PC-3 (cell line): ENCODE measurements around the gene MRPL20. TPM values are rescaled to one million over a fixed set of nuclear protein-coding genes. Genes with fewer than 3 reads are reported as not detected.

Source experiments
- ATAC-seq: fragments of 200-7000 bp; cut with Tn5 transposase; 2 replicates; pipeline ENCODE4 v1.9.1; 2020; ENCODE audit warnings: mild to moderate bottlenecking, moderate library complexity
- BruUV-seq: library from RNA; stranded (reverse); fragments of 400-500 nt; replicated peaks from 2 replicates; lab custom pipeline; 2021; lab: Mats Ljungman, UMichigan
- CTCF ChIA-PET: fragments of 300-600 bp; sonication (Branson Sonifier 250); formaldehyde crosslinking; loops from one replicate; lab custom pipeline; 2022; ENCODE audit warnings: antibody characterized with exemption; lab: Charles Lee
- POLR2A ChIA-PET: fragments of 300-600 bp; sonication (Branson Sonifier 250); formaldehyde crosslinking; loops from one replicate; lab custom pipeline; 2022; ENCODE audit warnings: antibody characterized with exemption; ENCODE audit not compliant: unreplicated experiment; lab: Charles Lee
- DNase-seq: peaks from one replicate; pipeline ENCODE4 v3.0.0-alpha.2; 2015
- H2AFZ ChIP-seq: fragments of 300-600 bp; sonication (generic); 2 replicates; pipeline ENCODE4 v1.6.0; 2016; ENCODE audit warnings: antibody characterized with exemption, low read length
- H3F3A ChIP-seq: fragments of 300-600 bp; sonication (generic); one replicate; pipeline ENCODE4 v1.6.0; 2017; ENCODE audit warnings: antibody characterized with exemption, low read length, control low read depth, mild to moderate bottlenecking; ENCODE audit not compliant: unreplicated experiment
- H3K27ac ChIP-seq: fragments of 300-600 bp; sonication (generic); 2 replicates; pipeline ENCODE4 v1.5.1; 2016; ENCODE audit warnings: mild to moderate bottlenecking, low read length
- H3K27me3 ChIP-seq: fragments of 300-600 bp; sonication (generic); 2 replicates; pipeline ENCODE4 v1.6.1; 2016; ENCODE audit warnings: low read length, mixed read lengths
- H3K36me3 ChIP-seq: fragments of 300-600 bp; sonication (generic); 2 replicates; pipeline ENCODE4 v1.6.1; 2016; ENCODE audit warnings: low read depth, mixed run types, low read length, mixed read lengths
- H3K4me1 ChIP-seq: fragments of 300-600 bp; sonication (generic); 2 replicates; pipeline ENCODE4 v1.5.1; 2016; ENCODE audit warnings: low read length; ENCODE audit not compliant: insufficient read depth
- H3K4me2 ChIP-seq: fragments of 300-600 bp; sonication (generic); 2 replicates; pipeline ENCODE4 v1.6.0; 2016; ENCODE audit warnings: low read length
- H3K4me3 ChIP-seq: fragments of 300-600 bp; sonication (generic); 2 replicates; pipeline ENCODE4 v1.5.1; 2016; ENCODE audit warnings: mild to moderate bottlenecking, low read length, mixed read lengths
- H3K79me2 ChIP-seq: fragments of 300-600 bp; sonication (generic); 2 replicates; pipeline ENCODE4 v1.6.1; 2017; ENCODE audit warnings: low read length, mixed read lengths
- H3K9ac ChIP-seq: fragments of 300-600 bp; sonication (generic); 2 replicates; pipeline ENCODE4 v1.6.0; 2016; ENCODE audit warnings: mild to moderate bottlenecking, low read length
- H3K9me2 ChIP-seq: fragments of 300-600 bp; sonication (generic); replicated peaks from 2 replicates; pipeline ENCODE4 v1.6.1; 2016; ENCODE audit warnings: mixed run types, low read length, mixed read lengths
- H3K9me3 ChIP-seq: fragments of 300-600 bp; sonication (generic); 2 replicates; pipeline ENCODE4 v1.6.1; 2016; ENCODE audit warnings: low read length, mixed read lengths
- H4K20me1 ChIP-seq: fragments of 300-600 bp; sonication (generic); 2 replicates; pipeline ENCODE4 v1.6.1; 2016; ENCODE audit warnings: low read length, mixed read lengths
- EZH2 ChIP-seq: fragments of 300-600 bp; sonication (generic); IDR thresholded peaks from one replicate; pipeline ENCODE4 v1.6.1; 2017; ENCODE audit warnings: antibody characterized with exemption, mild to moderate bottlenecking, low read length; ENCODE audit not compliant: unreplicated experiment
- EZH2phosphoT487 ChIP-seq: fragments of 300-600 bp; sonication (generic); IDR thresholded peaks from 2 replicates; pipeline ENCODE4 v1.6.1; 2018; ENCODE audit warnings: mild to moderate bottlenecking, antibody characterized with exemption, low read length, borderline replicate concordance
- intact Hi-C: fragments of 100-400 bp; cut with micrococcal nuclease; formaldehyde crosslinking; loops from 2 replicates; pipeline ENCODE4 v1.9.0; 2023
- total RNA-seq: library from RNA; depleted of rRNA; stranded (reverse); fragments of >200 nt; gene quantifications from 2 replicates; pipeline ENCODE4 v1.2.3, GENCODE V29; 2014
- TF ChIP-seq, protein P1 (sequence below): fragments of 300-600 bp; sonication (generic); conservative IDR thresholded peaks from 2 replicates; pipeline ENCODE4 v1.5.1; 2017; ENCODE audit warnings: antibody characterized with exemption, low read depth, mild to moderate bottlenecking, low read length

MRPL20 gene
- total RNA-seq, 1 experiment from 2014 or later: 506 TPM

DNA sequence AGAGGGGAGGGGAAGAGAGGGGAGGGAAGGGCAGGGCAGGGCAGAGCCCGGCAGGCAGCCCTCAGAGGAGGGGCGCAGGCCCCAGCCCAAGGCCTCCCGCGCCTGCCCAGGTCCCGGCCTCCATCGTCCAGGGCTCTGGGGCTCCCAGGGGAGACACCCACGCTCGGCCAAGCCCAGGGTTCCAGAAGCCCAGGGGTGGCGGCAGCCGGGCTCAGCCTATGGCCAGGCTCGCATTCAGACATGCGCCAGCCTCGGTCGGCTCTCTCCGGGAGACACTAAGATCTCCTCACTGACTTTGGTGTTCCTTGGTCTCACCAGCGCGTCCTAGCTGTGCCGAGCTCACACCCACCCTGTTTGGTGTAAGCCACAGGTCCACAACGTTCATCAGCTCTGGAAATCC is 21.1 kb upstream of the MRPL20 start:
- no TSS peak for BruUV-seq
- CTCF ChIA-PET: no interaction called here

DNA sequence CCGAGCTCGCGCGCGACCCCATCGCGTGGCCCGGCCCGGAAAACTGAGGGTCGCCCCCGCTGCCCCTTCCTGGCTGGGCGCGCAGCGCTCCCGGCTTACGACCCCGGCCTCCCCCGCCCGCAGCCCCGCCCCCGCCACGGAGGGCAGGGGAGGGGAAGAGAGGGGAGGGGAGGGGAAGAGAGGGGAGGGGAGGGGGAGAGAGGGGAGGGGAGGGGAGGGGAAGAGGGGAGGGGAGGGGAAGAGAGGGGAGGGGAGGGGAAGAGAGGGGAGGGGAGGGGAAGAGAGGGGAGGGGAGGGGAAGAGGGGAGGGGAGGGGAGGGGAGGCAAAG is 20.7 kb upstream of the MRPL20 start:
- peak overlapping the region; percentile 43; the same call in 1 of the 2 replicates for H3K4me2 ChIP-seq
- peaks cover 4% of the 10 kb centered on the region for H3F3A ChIP-seq
- intact Hi-C loops: no loop called here
- no peak overlapping the region for H3K4me3 ChIP-seq
- DNase-seq (no peak), ATAC-seq (no peak)
- TF ChIP-seq, protein P1, sequence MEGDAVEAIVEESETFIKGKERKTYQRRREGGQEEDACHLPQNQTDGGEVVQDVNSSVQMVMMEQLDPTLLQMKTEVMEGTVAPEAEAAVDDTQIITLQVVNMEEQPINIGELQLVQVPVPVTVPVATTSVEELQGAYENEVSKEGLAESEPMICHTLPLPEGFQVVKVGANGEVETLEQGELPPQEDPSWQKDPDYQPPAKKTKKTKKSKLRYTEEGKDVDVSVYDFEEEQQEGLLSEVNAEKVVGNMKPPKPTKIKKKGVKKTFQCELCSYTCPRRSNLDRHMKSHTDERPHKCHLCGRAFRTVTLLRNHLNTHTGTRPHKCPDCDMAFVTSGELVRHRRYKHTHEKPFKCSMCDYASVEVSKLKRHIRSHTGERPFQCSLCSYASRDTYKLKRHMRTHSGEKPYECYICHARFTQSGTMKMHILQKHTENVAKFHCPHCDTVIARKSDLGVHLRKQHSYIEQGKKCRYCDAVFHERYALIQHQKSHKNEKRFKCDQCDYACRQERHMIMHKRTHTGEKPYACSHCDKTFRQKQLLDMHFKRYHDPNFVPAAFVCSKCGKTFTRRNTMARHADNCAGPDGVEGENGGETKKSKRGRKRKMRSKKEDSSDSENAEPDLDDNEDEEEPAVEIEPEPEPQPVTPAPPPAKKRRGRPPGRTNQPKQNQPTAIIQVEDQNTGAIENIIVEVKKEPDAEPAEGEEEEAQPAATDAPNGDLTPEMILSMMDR: no peak
- TF ChIP-seq EZH2 (no peak), EZH2phosphoT487 (no peak)
- H3K36me3 ChIP-seq: no peaks in the 10 kb centered on the region
- H2AFZ ChIP-seq: no peak overlapping the region
- no peaks in the 10 kb centered on the region for H3K79me2 ChIP-seq
- CTCF ChIA-PET: no interaction called here
- no peak overlapping the region for H3K27ac ChIP-seq
- no peaks in the 10 kb centered on the region for H3K27me3 ChIP-seq
- no peaks in the 10 kb centered on the region for H3K9me2 ChIP-seq
- POLR2A ChIA-PET: no interaction called here
- no peak overlapping the region for H3K9ac ChIP-seq
- H3K4me1 ChIP-seq: peaks cover 20% of the 10 kb centered on the region
- no peaks in the 10 kb centered on the region for H4K20me1 ChIP-seq
- no TSS peak for BruUV-seq
- H3K9me3 ChIP-seq: no peaks in the 10 kb centered on the region

More for the DNA sequence above, 21.1 kb upstream of the MRPL20 start:
- Histone ChIP-seq H3K4me3 (no peak overlapping the region), H4K20me1 (no peaks in the 10 kb centered on the region), H3K36me3 (no peaks in the 10 kb centered on the region), H3K79me2 (no peaks in the 10 kb centered on the region), H2AFZ (no peak overlapping the region), H3K27ac (no peak overlapping the region), H3F3A (peaks cover 4% of the 10 kb centered on the region), H3K9me3 (no peaks in the 10 kb centered on the region), H3K27me3 (no peaks in the 10 kb centered on the region), H3K9ac (no peak overlapping the region), H3K4me2 (no peak overlapping the region), H3K4me1 (peaks cover 20% of the 10 kb centered on the region), H3K9me2 (no peaks in the 10 kb centered on the region)
- ATAC-seq: no peak
- TF ChIP-seq EZH2phosphoT487 (no peak), EZH2 (no peak)
- TF ChIP-seq, protein P1: no peak
- DNase-seq: no peak
- POLR2A ChIA-PET: no interaction called here
- intact Hi-C loops: no loop called here

DNA sequence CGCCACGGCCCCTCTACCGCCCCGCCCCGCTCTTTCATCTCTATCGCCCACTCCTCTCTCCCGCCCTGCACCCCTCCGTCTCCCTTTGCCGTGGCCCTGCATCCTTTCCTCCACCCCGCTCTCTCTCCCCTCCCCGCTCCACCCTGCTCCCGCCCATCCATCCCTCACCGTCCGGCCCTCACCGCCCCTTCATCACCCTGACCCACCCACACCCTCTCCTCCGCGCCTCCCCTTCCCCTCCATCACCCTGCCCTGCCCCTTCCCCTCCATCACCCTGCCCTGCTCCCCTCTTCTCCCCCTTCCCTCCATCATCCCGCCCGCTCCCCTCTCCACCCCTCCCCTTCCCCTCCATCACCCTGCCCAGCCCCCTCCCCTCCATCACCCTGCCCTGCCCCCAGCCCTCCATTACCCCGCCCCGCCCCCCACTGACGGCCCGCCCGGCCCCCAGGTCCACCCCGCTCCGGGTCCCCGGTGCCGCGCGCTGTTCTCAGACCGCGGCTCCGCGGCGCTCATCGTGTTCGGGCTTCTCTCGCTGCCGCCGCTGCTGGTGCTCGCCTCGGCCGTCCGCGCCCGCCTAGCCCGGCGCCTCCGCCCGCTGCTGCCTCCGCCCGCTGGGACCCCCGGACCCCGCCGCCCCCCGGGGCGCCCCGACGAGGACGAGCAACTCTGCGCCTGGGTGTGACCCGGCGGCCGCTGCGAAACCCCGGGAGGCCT is 20.2 kb upstream of the MRPL20 start:
- DNase-seq: no peak
- BruUV-seq: no TSS peak
- Histone ChIP-seq H3K4me3 (no peak overlapping the region), H3K9ac (no peak overlapping the region), H3K9me3 (no peaks in the 10 kb centered on the region), H3K27me3 (no peaks in the 10 kb centered on the region), H3K27ac (no peak overlapping the region), H3K4me2 (peak overlapping the region; percentile 43; the same call in 1 of the 2 replicates), H3K79me2 (no peaks in the 10 kb centered on the region), H4K20me1 (no peaks in the 10 kb centered on the region), H3K36me3 (no peaks in the 10 kb centered on the region), H3F3A (peaks cover 4% of the 10 kb centered on the region), H3K9me2 (no peaks in the 10 kb centered on the region), H3K4me1 (peaks cover 20% of the 10 kb centered on the region), H2AFZ (no peak overlapping the region)
- ChIA-PET POLR2A (no interaction called here), CTCF (no interaction called here)
- TF ChIP-seq EZH2: no peak
- TF ChIP-seq EZH2phosphoT487: no peak
- TF ChIP-seq, protein P1: no peak
- intact Hi-C loops: no loop called here
- no peak for ATAC-seq
